HepG2 (cell line): ENCODE results near the gene SND1. TPM values are rescaled to one million over a fixed set of nuclear protein-coding genes. Genes with fewer than 3 reads are reported as not detected.
A peak's percentile ranks its signal among the peaks of the same experiment; 100 is the strongest.

Experiments used
- ATAC-seq: fragments of 200-7000 bp; cut with Tn5 transposase; 3 replicates; pipeline ENCODE4 v1.9.1; 2020; ENCODE audit warnings: mild to moderate bottlenecking, moderate library complexity
- BruUV-seq: library from RNA; stranded (reverse); fragments of 400-500 nt; replicated peaks from 2 replicates; lab custom pipeline; 2021; lab: Mats Ljungman, UMichigan
- CTCF ChIA-PET: fragments of 300-600 bp; formaldehyde crosslinking; extraction: SDS; loops from one replicate; lab custom pipeline; 2021; ENCODE audit warnings: low total read pairs, inconsistent platforms, low intra/inter-chr PET ratio; lab: Yijun Ruan, JAX
- POLR2A ChIA-PET: fragments of 350-600 bp; sonication (Branson Sonifier 250); formaldehyde crosslinking; loops from one replicate; lab custom pipeline; 2020; ENCODE audit warnings: antibody characterized with exemption, inconsistent platforms; lab: Yijun Ruan, JAX
- DNase-seq: peaks from one replicate; pipeline ENCODE4 v3.0.0-alpha.2; 2015; ENCODE audit warnings: low spot score
- FAIRE-seq: peaks from 3 replicates; lab custom pipeline; 2011; peaks lifted over from hg19 to GRCh38; lab: Jason Lieb, UNC
- H2AFZ ChIP-seq: one replicate; pipeline ENCODE4 v1.6.1; 2011; ENCODE audit warnings: low read length, inconsistent platforms
- H3K27ac ChIP-seq: fragments of 300-600 bp; 3 replicates; pipeline ENCODE4 v1.8.0; 2011; ENCODE audit warnings: mixed run types, mild to moderate bottlenecking, mixed read lengths, low read length, inconsistent platforms; ENCODE audit not compliant: insufficient read depth; ENCODE audit errors: extremely low read length
- H3K27me3 ChIP-seq, 2 experiments: fragments of 200-600 bp in 1 of 2; 2 replicates in 1 of 2; 3 replicates in 1 of 2; pipeline versions ENCODE4 v1.6.0 to v1.8.0; 2011; ENCODE audit warnings: low read length in 2 of 2, mild to moderate bottlenecking in 2 of 2, moderate library complexity in 2 of 2, inconsistent platforms in 1 of 2; ENCODE audit not compliant: insufficient read depth in 2 of 2, control insufficient read depth in 1 of 2
- H3K36me3 ChIP-seq, 2 experiments: fragments of 200-600 bp in 1 of 2; replicated peaks in 1 of 2; 2 replicates in 1 of 2; 3 replicates in 1 of 2; pipeline versions ENCODE4 v1.5.1 to v1.8.0; 2011; ENCODE audit warnings: low read length in 2 of 2, inconsistent platforms in 1 of 2; ENCODE audit not compliant: insufficient read depth in 2 of 2, control insufficient read depth in 1 of 2
- H3K4me1 ChIP-seq: 2 replicates; pipeline ENCODE4 v1.5.1; 2012; ENCODE audit warnings: low read length, inconsistent platforms; ENCODE audit not compliant: insufficient read depth
- H3K4me2 ChIP-seq: 2 replicates; pipeline ENCODE4 v1.6.0; 2011; ENCODE audit warnings: low read depth, low read length, inconsistent platforms
- H3K4me3 ChIP-seq, 3 experiments: fragments of 200-600 bp in 1 of 3; sonication (generic), shearing (Covaris generic) in 1 of 3; replicated peaks in 1 of 3; 2 replicates each; pipeline ENCODE4 v1.5.1; 2011 to 2016; ENCODE audit warnings: low read length in 3 of 3, inconsistent platforms in 2 of 3, low read depth in 2 of 3, mild to moderate bottlenecking in 2 of 3, control low read depth in 1 of 3, mixed read lengths in 1 of 3; ENCODE audit not compliant: insufficient read depth in 1 of 3
- H3K79me2 ChIP-seq: one replicate; pipeline ENCODE4 v1.6.1; 2011; ENCODE audit warnings: low read length, inconsistent platforms; ENCODE audit not compliant: insufficient read depth
- H3K9ac ChIP-seq: 2 replicates; pipeline ENCODE4 v1.6.0; 2011; ENCODE audit warnings: mild to moderate bottlenecking, low read depth, low read length, inconsistent platforms; ENCODE audit not compliant: insufficient read depth
- H3K9me3 ChIP-seq: 2 replicates; pipeline ENCODE4 v1.5.1; 2012; ENCODE audit warnings: mild to moderate bottlenecking, low read length
- H4K20me1 ChIP-seq: 2 replicates; pipeline ENCODE4 v1.6.0; 2011; ENCODE audit warnings: inconsistent platforms, mild to moderate bottlenecking, low read length, moderate library complexity; ENCODE audit not compliant: insufficient read depth
- BHLHE40 ChIP-seq: IDR thresholded peaks from 2 replicates; pipeline ENCODE4 v1.6.1; 2011; ENCODE audit warnings: low read length, improper control_type of control experiment
- ESRRA ChIP-seq: sonication (generic); formaldehyde crosslinking; IDR thresholded peaks from 2 replicates; pipeline ENCODE4 v1.5.1; 2020; ENCODE audit warnings: mild to moderate bottlenecking, low read depth, missing genetic modification reagents
- KAT8 ChIP-seq: IDR thresholded peaks from 2 replicates; pipeline ENCODE4 v1.6.1; 2016; ENCODE audit warnings: missing genetic modification reagents, missing compliant biosample characterization
- KDM5A ChIP-seq: fragments of 200-600 bp; sonication (generic); IDR thresholded peaks from 2 replicates; pipeline ENCODE4 v1.7.0; 2018; ENCODE audit warnings: antibody characterized with exemption, mild to moderate bottlenecking, low read length, borderline replicate concordance
- RBM22 ChIP-seq: fragments of 200-400 bp; formaldehyde crosslinking; optimal IDR thresholded peaks from 2 replicates; pipeline ENCODE3; 2017; ENCODE audit warnings: mild to moderate bottlenecking, low read length, moderate library complexity
- SP140L ChIP-seq: sonication (generic); formaldehyde crosslinking; IDR thresholded peaks from 2 replicates; pipeline ENCODE4 v1.4.0; 2020; ENCODE audit warnings: missing genetic modification reagents, borderline replicate concordance
- TFAP4 ChIP-seq: sonication (generic); IDR thresholded peaks from 2 replicates; pipeline ENCODE4 v1.6.1; 2016; ENCODE audit warnings: low read depth, borderline replicate concordance
- ZNF329 ChIP-seq: sonication (generic); formaldehyde crosslinking; IDR thresholded peaks from 2 replicates; pipeline ENCODE4 v1.9.0; 2021; ENCODE audit warnings: low read depth, mild to moderate bottlenecking, missing genetic modification reagents
- whole genome bisulfite sequencing: methylation state at CpG from one replicate; pipeline ENCODE4 v1.1.6; 2017; ENCODE audit warnings: low lambda C conversion rate; 5-methylcytosine and 5-hydroxymethylcytosine counted together
- in situ Hi-C: cut with HindIII; loops from 2 replicates; pipeline ENCODE4 v1.10.0; 2017; ENCODE audit warnings: low pct_unique_long_range_greater_than_20kb; ENCODE audit not compliant: extremely low pct_ligation_motif_present
- intact Hi-C: fragments of 100-400 bp; cut with micrococcal nuclease; formaldehyde crosslinking; loops from one replicate; pipeline ENCODE4 v1.10.0; 2022; ENCODE audit not compliant: unreplicated experiment
- polyA plus RNA-seq, 8 experiments: library from polyadenylated mRNA; depleted of rRNA in 3 of 8; stranded (reverse) in 7 of 8; unstranded in 1 of 8; fragments of >200 nt; fragmentation: Illumina TruSeq in 4 of 8; extraction: Trizol in 4 of 8; gene quantifications; 2 replicates each; pipeline versions ENCODE4 v1.2.1 to v1.2.3, GENCODE V29; 2011 to 2016; ENCODE audit warnings: low read depth in 4 of 8, missing spikeins in 1 of 8, mixed read lengths in 1 of 8; ENCODE audit not compliant: insufficient read depth in 1 of 8
- total RNA-seq, 5 experiments: library from RNA; depleted of rRNA; stranded (reverse); fragments of >200 nt; fragmentation: Illumina TruSeq; extraction: Trizol; gene quantifications; 2 replicates each; pipeline ENCODE4 v1.2.3, GENCODE V29; 2016; ENCODE audit warnings: low read depth in 1 of 5
- TF ChIP-seq, protein P1 (sequence below): sonication (generic); formaldehyde crosslinking; IDR thresholded peaks from 2 replicates; pipeline ENCODE4 v1.4.0; 2020; ENCODE audit warnings: mild to moderate bottlenecking, missing genetic modification reagents, borderline replicate concordance

The SND1 gene
- total and polyA plus RNA-seq, 2 of the 13 experiments (the other 11 are each of a cell fraction or from before 2014, with no cell fraction given) = 110 to 182 TPM

DNA sequence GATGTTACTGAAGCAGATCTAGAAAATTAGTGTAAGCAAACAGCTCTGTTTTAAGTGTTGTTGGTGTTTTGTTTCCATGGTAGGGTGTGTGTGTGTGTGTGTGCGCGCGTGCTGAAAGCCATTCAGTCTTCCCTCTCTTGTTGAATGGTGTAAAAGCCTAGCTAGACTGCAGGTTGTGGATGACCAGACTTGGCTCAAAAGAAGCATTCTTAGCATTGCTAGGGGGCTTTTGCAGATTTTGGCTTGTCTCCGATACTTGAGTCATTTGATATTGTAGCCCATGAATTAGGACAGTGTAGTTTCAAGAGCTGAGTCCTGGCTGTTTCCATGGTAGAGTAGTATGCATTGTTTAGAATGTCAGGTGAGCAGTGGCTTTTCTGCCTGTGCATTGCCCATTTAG lies 99.1 kb downstream of the SND1 start:
- no peak overlapping the region for H3K4me3 ChIP-seq
- in situ Hi-C loops = no loop called here
- ChIA-PET POLR2A (no interaction called here), CTCF (no interaction called here)
- H3K27ac ChIP-seq = no peak overlapping the region
- no peak overlapping the region for H3K4me2 ChIP-seq
- H3K36me3 ChIP-seq = peaks cover 10 to 33% of the 10 kb centered on the region in 2 experiments
- ATAC-seq (no peak), FAIRE-seq (no peak), DNase-seq (no peak)
- no peaks in the 10 kb centered on the region for H3K9me3 ChIP-seq
- no peak overlapping the region for H3K9ac ChIP-seq
- TF ChIP-seq ZNF329 (CRISPR knock-in tag) = no peak
- peak; percentile 21 for TF ChIP-seq RBM22
- TF ChIP-seq ESRRA (CRISPR knock-in tag) = no peak
- TF ChIP-seq SP140L (CRISPR knock-in tag) = no peak
- no peak for TF ChIP-seq BHLHE40
- TF ChIP-seq TFAP4 = no peak
- no peaks in the 10 kb centered on the region for H3K27me3 ChIP-seq
- H3K79me2 ChIP-seq = peaks cover 79% of the 10 kb centered on the region
- BruUV-seq = no TSS peak
- intact Hi-C loops = no loop called here
- WGBS = 92% methylated on average over 4 of the region's 4 CpGs
- no peak overlapping the region for H2AFZ ChIP-seq
- peaks cover 14% of the 10 kb centered on the region for H4K20me1 ChIP-seq
- no peaks in the 10 kb centered on the region for H3K4me1 ChIP-seq

GRCh38 chr7:127751490-127752448 lies 99.8 kb downstream of the SND1 start:
- DNase-seq (no peak), ATAC-seq (no peak), FAIRE-seq (no peak)
- no peaks in the 10 kb centered on the region for H3K27me3 ChIP-seq
- no peak overlapping the region for H3K4me3 ChIP-seq
- H3K4me2 ChIP-seq = no peak overlapping the region
- H3K9ac ChIP-seq = no peak overlapping the region
- H3K79me2 ChIP-seq = peaks cover 77% of the 10 kb centered on the region
- in situ Hi-C loops (no loop called here), intact Hi-C loops (no loop called here)
- BruUV-seq = no TSS peak
- no peak overlapping the region for H3K27ac ChIP-seq
- no peak overlapping the region for H2AFZ ChIP-seq
- CTCF ChIA-PET = no interaction called here
- H3K9me3 ChIP-seq = no peaks in the 10 kb centered on the region
- peaks cover 8 to 33% of the 10 kb centered on the region in 2 experiments for H3K36me3 ChIP-seq
- peaks cover 14% of the 10 kb centered on the region for H4K20me1 ChIP-seq
- WGBS = 95% methylated on average over 12 of the region's 12 CpGs
- no peaks in the 10 kb centered on the region for H3K4me1 ChIP-seq
- POLR2A ChIA-PET = no interaction called here
- TF ChIP-seq, protein P1, sequence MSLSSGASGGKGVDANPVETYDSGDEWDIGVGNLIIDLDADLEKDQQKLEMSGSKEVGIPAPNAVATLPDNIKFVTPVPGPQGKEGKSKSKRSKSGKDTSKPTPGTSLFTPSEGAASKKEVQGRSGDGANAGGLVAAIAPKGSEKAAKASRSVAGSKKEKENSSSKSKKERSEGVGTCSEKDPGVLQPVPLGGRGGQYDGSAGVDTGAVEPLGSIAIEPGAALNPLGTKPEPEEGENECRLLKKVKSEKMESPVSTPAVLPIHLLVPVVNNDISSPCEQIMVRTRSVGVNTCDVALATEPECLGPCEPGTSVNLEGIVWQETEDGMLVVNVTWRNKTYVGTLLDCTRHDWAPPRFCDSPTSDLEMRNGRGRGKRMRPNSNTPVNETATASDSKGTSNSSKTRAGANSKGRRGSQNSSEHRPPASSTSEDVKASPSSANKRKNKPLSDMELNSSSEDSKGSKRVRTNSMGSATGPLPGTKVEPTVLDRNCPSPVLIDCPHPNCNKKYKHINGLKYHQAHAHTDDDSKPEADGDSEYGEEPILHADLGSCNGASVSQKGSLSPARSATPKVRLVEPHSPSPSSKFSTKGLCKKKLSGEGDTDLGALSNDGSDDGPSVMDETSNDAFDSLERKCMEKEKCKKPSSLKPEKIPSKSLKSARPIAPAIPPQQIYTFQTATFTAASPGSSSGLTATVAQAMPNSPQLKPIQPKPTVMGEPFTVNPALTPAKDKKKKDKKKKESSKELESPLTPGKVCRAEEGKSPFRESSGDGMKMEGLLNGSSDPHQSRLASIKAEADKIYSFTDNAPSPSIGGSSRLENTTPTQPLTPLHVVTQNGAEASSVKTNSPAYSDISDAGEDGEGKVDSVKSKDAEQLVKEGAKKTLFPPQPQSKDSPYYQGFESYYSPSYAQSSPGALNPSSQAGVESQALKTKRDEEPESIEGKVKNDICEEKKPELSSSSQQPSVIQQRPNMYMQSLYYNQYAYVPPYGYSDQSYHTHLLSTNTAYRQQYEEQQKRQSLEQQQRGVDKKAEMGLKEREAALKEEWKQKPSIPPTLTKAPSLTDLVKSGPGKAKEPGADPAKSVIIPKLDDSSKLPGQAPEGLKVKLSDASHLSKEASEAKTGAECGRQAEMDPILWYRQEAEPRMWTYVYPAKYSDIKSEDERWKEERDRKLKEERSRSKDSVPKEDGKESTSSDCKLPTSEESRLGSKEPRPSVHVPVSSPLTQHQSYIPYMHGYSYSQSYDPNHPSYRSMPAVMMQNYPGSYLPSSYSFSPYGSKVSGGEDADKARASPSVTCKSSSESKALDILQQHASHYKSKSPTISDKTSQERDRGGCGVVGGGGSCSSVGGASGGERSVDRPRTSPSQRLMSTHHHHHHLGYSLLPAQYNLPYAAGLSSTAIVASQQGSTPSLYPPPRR (CRISPR knock-in tag) = no peak
- TF ChIP-seq KDM5A = no peak
- TF ChIP-seq KAT8 (CRISPR knock-in tag) = no peak
